DND-41 (cell line): ENCODE data around the gene CXCL9.
"Not testable (repeated sequence)": the region's sequence is repeated elsewhere in the genome, so short reads cannot be mapped to it uniquely, and the experiment has no call there.

Experiments
- ATAC-seq: fragments of 200-7000 bp; cut with Tn5 transposase; 3 replicates; pipeline ENCODE4 v1.9.1; 2021; ENCODE audit warnings: low read depth; ENCODE audit not compliant: insufficient read depth
- DNase-seq: peaks from one replicate; pipeline ENCODE4 v3.0.0-alpha.2; 2020
- H2AFZ ChIP-seq: 2 replicates; pipeline ENCODE4 v1.6.0; 2012; ENCODE audit warnings: low read depth, low read length
- H3K27ac ChIP-seq: 2 replicates; pipeline ENCODE4 v1.5.1; 2012; ENCODE audit warnings: low read length, inconsistent platforms
- H3K27me3 ChIP-seq: fragments of 200-600 bp; sonication (generic); 2 replicates; pipeline ENCODE4 v1.6.0; 2012; ENCODE audit warnings: low read length, mild to moderate bottlenecking, inconsistent platforms; ENCODE audit not compliant: insufficient read depth, poor library complexity
- H3K36me3 ChIP-seq: 2 replicates; pipeline ENCODE4 v1.5.1; 2012; ENCODE audit warnings: low read length, inconsistent platforms; ENCODE audit not compliant: insufficient read depth
- H3K4me1 ChIP-seq: 2 replicates; pipeline ENCODE4 v1.5.1; 2012; ENCODE audit warnings: mild to moderate bottlenecking, low read length; ENCODE audit not compliant: insufficient read depth
- H3K4me2 ChIP-seq: 2 replicates; pipeline ENCODE4 v1.6.0; 2012; ENCODE audit warnings: mild to moderate bottlenecking, moderate library complexity, low read length, inconsistent platforms; ENCODE audit not compliant: insufficient read depth
- H3K4me3 ChIP-seq, 2 experiments: fragments of 200-600 bp in 1 of 2; shearing (Covaris generic) in 1 of 2; 2 replicates each; pipeline ENCODE4 v1.5.1; 2012 to 2016; ENCODE audit warnings: inconsistent platforms in 2 of 2, low read length in 2 of 2, mild to moderate bottlenecking in 2 of 2, low read depth in 1 of 2, moderate library complexity in 1 of 2
- H3K79me2 ChIP-seq: 2 replicates; pipeline ENCODE4 v1.6.0; 2012; ENCODE audit warnings: low read length, inconsistent platforms; ENCODE audit not compliant: insufficient read depth
- H3K9ac ChIP-seq: 2 replicates; pipeline ENCODE4 v1.6.0; 2012; ENCODE audit warnings: low read depth, mild to moderate bottlenecking, inconsistent platforms, low read length, moderate library complexity
- H3K9me3 ChIP-seq: 2 replicates; pipeline ENCODE4 v1.5.1; 2012; ENCODE audit warnings: low read length, moderate library complexity, mild to moderate bottlenecking, inconsistent platforms; ENCODE audit not compliant: insufficient read depth, severe bottlenecking
- H4K20me1 ChIP-seq: 2 replicates; pipeline ENCODE4 v1.6.0; 2012; ENCODE audit warnings: low read length; ENCODE audit not compliant: insufficient read depth
- EZH2 ChIP-seq: IDR thresholded peaks from 3 replicates; pipeline ENCODE4 v1.6.1; 2012; ENCODE audit warnings: borderline replicate concordance, low read depth, mild to moderate bottlenecking, moderate library complexity, low read length, inconsistent platforms; ENCODE audit not compliant: severe bottlenecking
- TF ChIP-seq, protein P1 (sequence below): IDR thresholded peaks from 2 replicates; pipeline ENCODE4 v1.5.1; 2012; ENCODE audit warnings: borderline replicate concordance, low read length, moderate library complexity, mild to moderate bottlenecking; ENCODE audit not compliant: poor library complexity, severe bottlenecking; ENCODE audit errors: extremely low read depth

CXCL9 gene

DNA sequence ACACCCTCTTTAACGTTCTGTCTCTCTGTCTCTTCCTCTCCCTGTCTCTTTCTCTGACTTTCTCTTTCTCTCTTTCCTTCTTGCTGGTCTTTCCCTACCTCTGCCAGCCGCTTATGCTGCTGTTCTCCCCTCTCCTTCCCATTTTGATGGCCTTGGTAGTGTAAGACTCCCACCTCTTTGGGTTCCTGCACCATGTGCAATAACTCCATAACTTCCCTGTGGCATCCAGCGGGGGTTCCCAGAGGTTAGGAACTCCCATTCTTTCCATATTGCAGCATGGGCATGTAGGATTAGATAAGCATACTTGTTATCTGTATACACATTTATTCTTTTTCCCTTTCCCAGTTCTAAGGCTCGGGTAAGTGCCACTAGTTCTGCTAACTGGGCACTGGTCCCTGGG lies 37.4 kb upstream of the CXCL9 start:
- not testable (repeated sequence) for H4K20me1 ChIP-seq, H3K9me3 ChIP-seq, H3K79me2 ChIP-seq, H2AFZ ChIP-seq, H3K27ac ChIP-seq, H3K36me3 ChIP-seq, H3K9ac ChIP-seq, DNase-seq, H3K27me3 ChIP-seq, ATAC-seq, H3K4me1 ChIP-seq, H3K4me2 ChIP-seq, H3K4me3 ChIP-seq

DNA sequence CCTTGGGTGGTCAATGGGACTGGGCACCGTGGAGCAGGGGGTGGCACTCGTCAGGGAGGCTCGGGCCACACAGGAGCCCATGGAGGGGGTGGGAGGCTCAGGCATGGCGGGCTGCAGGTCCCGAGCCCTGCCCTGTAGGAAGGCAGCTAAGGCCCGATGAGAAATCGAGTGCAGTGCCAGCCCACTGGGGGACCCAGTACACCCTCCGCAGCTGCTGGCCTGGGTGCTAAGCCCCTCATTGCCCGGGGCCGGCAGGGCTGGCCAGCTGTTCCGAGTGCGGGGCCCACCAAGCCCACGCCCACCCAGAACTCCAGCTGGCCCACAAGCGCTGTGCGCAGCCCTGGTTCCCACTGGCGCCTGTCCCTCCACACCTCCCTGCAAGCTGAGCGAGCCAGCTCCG lies 36.0 kb upstream of the CXCL9 start:
- H3K27ac ChIP-seq, H3K4me2 ChIP-seq, H3K4me3 ChIP-seq, H4K20me1 ChIP-seq, H3K79me2 ChIP-seq, H3K9me3 ChIP-seq, H3K4me1 ChIP-seq, H3K9ac ChIP-seq, H2AFZ ChIP-seq, ATAC-seq, H3K36me3 ChIP-seq, DNase-seq, H3K27me3 ChIP-seq: not testable (repeated sequence)

DNA sequence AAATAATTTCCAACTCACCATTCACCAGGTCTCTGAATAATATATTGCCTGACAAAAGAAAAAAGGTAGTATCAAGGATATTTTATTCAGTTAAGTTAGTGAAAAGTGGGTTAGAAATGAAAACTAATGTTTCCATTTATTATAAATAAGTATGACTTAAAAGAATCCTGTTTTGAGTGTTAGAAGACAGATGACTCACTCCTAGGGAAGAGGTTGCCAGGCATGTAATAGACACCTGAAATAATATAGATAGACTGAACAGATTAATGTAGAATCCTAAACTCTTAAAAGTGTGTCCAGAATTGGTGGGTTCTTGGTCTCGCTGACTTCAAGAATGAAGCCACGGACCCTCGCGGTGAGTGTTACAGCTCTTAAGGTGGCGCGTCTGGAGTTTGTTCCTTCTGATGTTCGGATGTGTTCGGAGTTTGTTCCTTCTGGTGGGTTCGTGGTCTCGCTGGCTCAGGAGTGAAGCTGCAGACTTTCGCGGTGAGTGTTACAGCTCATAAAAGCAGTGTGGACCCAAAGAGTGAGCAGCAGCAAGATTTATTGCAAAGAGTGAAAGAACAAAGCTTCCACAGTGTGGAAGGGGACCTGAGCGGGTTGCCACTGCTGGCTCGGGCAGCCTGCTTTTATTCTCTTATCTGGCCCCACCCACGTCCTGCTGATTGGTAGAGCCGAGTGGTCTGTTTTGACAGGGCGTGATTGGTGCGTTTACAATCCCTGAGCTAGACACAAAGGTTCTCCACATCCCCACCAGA lies 35.1 kb upstream of the CXCL9 start:
- H3K79me2 ChIP-seq, H3K4me3 ChIP-seq, H3K27me3 ChIP-seq, H2AFZ ChIP-seq, H3K9ac ChIP-seq, H3K9me3 ChIP-seq, H3K4me1 ChIP-seq, H4K20me1 ChIP-seq, H3K36me3 ChIP-seq, H3K27ac ChIP-seq, H3K4me2 ChIP-seq, DNase-seq, ATAC-seq: not testable (repeated sequence)

DNA sequence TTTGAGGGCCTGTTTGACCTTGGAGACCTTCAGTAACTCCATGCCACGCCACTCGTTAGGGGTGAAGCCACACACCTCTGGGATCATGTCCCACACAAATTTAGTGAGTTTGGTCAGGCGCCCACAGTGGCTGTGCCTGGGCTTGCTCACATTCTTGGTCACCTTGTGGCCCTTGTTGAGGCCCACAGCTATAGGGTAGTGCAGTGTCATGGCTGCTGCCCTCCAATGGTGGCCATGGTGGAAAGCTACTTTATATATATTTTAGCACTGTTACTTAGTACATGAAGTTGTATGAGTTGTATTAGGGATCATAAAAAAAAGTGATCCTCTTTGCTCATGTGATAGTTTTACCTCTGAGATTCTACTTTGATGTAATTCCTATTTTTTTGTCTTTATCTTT lies 29.5 kb upstream of the CXCL9 start:
- Histone ChIP-seq H3K9ac (no peak overlapping the region), H3K4me1 (no peaks in the 10 kb centered on the region), H2AFZ (no peak overlapping the region), H3K9me3 (no peaks in the 10 kb centered on the region), H3K4me3 (no peak overlapping the region), H4K20me1 (no peaks in the 10 kb centered on the region), H3K27ac (no peak overlapping the region), H3K4me2 (no peak overlapping the region), H3K27me3 (peaks cover 14% of the 10 kb centered on the region), H3K36me3 (no peaks in the 10 kb centered on the region), H3K79me2 (no peaks in the 10 kb centered on the region)
- no peak for DNase-seq
- TF ChIP-seq, protein P1, sequence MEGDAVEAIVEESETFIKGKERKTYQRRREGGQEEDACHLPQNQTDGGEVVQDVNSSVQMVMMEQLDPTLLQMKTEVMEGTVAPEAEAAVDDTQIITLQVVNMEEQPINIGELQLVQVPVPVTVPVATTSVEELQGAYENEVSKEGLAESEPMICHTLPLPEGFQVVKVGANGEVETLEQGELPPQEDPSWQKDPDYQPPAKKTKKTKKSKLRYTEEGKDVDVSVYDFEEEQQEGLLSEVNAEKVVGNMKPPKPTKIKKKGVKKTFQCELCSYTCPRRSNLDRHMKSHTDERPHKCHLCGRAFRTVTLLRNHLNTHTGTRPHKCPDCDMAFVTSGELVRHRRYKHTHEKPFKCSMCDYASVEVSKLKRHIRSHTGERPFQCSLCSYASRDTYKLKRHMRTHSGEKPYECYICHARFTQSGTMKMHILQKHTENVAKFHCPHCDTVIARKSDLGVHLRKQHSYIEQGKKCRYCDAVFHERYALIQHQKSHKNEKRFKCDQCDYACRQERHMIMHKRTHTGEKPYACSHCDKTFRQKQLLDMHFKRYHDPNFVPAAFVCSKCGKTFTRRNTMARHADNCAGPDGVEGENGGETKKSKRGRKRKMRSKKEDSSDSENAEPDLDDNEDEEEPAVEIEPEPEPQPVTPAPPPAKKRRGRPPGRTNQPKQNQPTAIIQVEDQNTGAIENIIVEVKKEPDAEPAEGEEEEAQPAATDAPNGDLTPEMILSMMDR: no peak
- TF ChIP-seq EZH2: no peak
- no peak for ATAC-seq

DNA sequence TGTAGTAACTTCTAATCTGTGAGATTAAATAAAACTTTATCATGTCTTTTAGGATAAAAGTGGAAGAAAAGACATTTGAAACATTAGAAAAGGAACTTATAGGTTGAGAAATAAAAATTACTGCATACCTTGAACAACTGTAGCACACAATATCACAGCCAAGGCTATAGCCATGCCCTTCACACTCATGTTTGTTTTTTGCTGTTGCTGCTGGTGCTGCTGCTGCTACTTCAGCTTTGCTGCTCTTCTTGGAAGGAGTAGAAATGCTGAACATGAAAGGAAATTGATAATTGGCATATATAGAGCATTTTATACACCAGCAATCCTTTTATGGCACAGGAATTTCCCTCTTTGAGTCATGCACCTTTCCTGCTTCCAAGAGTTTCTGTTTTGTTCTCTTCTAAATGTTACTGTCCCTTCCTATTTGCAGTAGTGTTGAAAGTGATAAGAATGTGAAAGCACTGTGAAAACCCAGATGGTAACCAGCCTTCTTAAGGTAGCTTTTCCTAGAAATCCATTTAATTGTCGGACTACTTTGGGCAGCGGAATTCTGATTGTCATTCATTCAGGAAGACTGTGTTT lies 28.6 kb upstream of the CXCL9 start, which contains the start of gene CXCL11:
Gene CXCL11, minus strand, starts transcription at position 272 of the 582 bp plus-strand sequence. Its CDS starts 83 bp downstream, at position 189.
- Histone ChIP-seq H3K4me3 (no peak within 1 kb of the TSS), H3K79me2 (no peaks in the 10 kb centered on the region), H3K27ac (no peak within 1 kb of the TSS), H3K9me3 (no peaks in the 10 kb centered on the region), H3K9ac (no peak within 1 kb of the TSS), H2AFZ (no peak within 1 kb of the TSS), H4K20me1 (no peaks in the 10 kb centered on the region), H3K4me1 (no peaks in the 10 kb centered on the region), H3K4me2 (no peak within 1 kb of the TSS), H3K27me3 (peaks cover 11% of the 10 kb centered on the region), H3K36me3 (no peaks in the 10 kb centered on the region)
- DNase-seq: no peak
- TF ChIP-seq, protein P1: no peak
- TF ChIP-seq EZH2: no peak
- no peak for ATAC-seq
